GM21529 (cell line): ENCODE measurements around the gene TNS1.
"Not testable (repeated sequence)": the region's sequence is repeated elsewhere in the genome, so short reads cannot be mapped to it uniquely, and the experiment has no call there.

Experiments used
- ATAC-seq: cut with Tn5 transposase; IDR thresholded peaks from one replicate; pipeline ENCODE4 v1.9.1; 2021; ENCODE audit not compliant: unreplicated experiment

Gene TNS1

GRCh38 chr2:217790681-217791392, 212.0 kb downstream of the TNS1 start:
- ATAC-seq: no peak

GRCh38 chr2:217790195-217790594, 212.6 kb downstream of the TNS1 start:
- ATAC-seq: peak; percentile 61

- ATAC-seq: no peak
Observed at GRCh38 chr2:217789736-217790181, 213.0 kb downstream of the TNS1 start.

GRCh38 chr2:217789003-217789735, 213.6 kb downstream of the TNS1 start:
- peak; percentile 50 for ATAC-seq

GRCh38 chr2:217788669-217789002, 214.2 kb downstream of the TNS1 start:
- no peak for ATAC-seq

GRCh38 chr2:217787160-217787877, 215.5 kb downstream of the TNS1 start:
- no peak for ATAC-seq

- not testable (repeated sequence) for ATAC-seq
Observed at GRCh38 chr2:217786560-217786959, 216.2 kb downstream of the TNS1 start.

GRCh38 chr2:217785544-217786045, 217.2 kb downstream of the TNS1 start:
- no peak for ATAC-seq

- no peak for ATAC-seq
Observed at GRCh38 chr2:217784996-217785543, 217.7 kb downstream of the TNS1 start.

GRCh38 chr2:217783243-217783642, 219.6 kb downstream of the TNS1 start:
- ATAC-seq: no peak

- no peak for ATAC-seq
Observed at GRCh38 chr2:217777906-217778305, 224.9 kb downstream of the TNS1 start.

GRCh38 chr2:217776631-217777030, 226.2 kb downstream of the TNS1 start:
- ATAC-seq: no peak

- no peak for ATAC-seq
Observed at GRCh38 chr2:217775920-217776503, 226.8 kb downstream of the TNS1 start.

GRCh38 chr2:217774232-217774631, 228.6 kb downstream of the TNS1 start:
- ATAC-seq: no peak

- ATAC-seq: no peak
Observed at GRCh38 chr2:217773539-217773938, 229.3 kb downstream of the TNS1 start.

GRCh38 chr2:217766356-217766755, 236.4 kb downstream of the TNS1 start:
- no peak for ATAC-seq

- ATAC-seq: no peak
Observed at GRCh38 chr2:217761645-217762277, 241.0 kb downstream of the TNS1 start.

GRCh38 chr2:217759991-217760390, 242.8 kb downstream of the TNS1 start:
- no peak for ATAC-seq

- no peak for ATAC-seq
Observed at GRCh38 chr2:217757108-217757463, 245.7 kb downstream of the TNS1 start.

GRCh38 chr2:217756375-217757107, 246.3 kb downstream of the TNS1 start:
- no peak for ATAC-seq
